Gastroesophageal sphincter (tissue), 3 donors: Measurements from ENCODE around the gene COTL1.

Source experiments
- CTCF ChIP-seq, 4 experiments: fragments of 200-600 bp in 2 of 4; fragments of 450-650 bp in 2 of 4; sonication (generic) in 1 of 4; IDR thresholded peaks; one replicate each; pipeline ENCODE4 v1.5.1; 2017 to 2019; ENCODE audit warnings: antibody characterized with exemption in 4 of 4, mild to moderate bottlenecking in 2 of 4, moderate library complexity in 2 of 4
- POLR2A ChIP-seq, 2 donors: fragments of 450-650 bp; IDR thresholded peaks; one replicate each; pipeline ENCODE4 v1.6.1; 2017; ENCODE audit warnings: antibody characterized with exemption in 2 of 2, mild to moderate bottlenecking in 2 of 2, moderate library complexity in 1 of 2

- TF ChIP-seq CTCF (IDR thresholded peaks at IDR 0.05) (no peak), POLR2A (IDR thresholded peaks at IDR 0.05) (no peak)
Measured at GRCh38 chr16:84599521-84600202, 18.2 kb downstream of the COTL1 start.
